22Rv1 (cell line): Measurements from ENCODE around the gene ABI3BP.

Experiments used
- ZFX ChIP-seq: fragments of 450-650 bp; IDR thresholded peaks from 2 replicates; pipeline ENCODE4 v1.6.1; 2017; ENCODE audit warnings: antibody characterized with exemption, borderline replicate concordance
- TF ChIP-seq, protein P1 (sequence below): fragments of 450-650 bp; IDR thresholded peaks from 2 replicates; pipeline ENCODE4 v1.5.1; 2017; ENCODE audit warnings: mild to moderate bottlenecking

DNA sequence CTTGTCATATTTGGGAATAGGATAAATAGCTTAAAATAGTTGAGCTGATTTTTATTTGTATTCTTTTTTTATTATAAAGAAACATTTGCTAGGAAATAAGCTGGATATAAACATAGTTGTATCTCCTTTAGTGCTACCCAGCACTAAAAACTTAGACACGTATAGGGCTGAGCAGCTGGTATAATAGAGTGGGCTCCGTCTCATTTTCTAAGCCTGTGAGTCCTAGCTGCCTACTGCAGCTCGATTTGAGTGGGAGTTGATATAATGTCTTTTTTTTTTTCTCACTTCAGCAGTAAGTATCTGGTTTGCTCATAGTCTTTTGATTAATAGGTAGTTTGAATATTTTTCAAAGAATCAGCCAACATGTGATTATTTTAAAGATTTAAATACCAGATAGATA is 249.7 kb downstream of the ABI3BP start:
- TF ChIP-seq, protein P1, sequence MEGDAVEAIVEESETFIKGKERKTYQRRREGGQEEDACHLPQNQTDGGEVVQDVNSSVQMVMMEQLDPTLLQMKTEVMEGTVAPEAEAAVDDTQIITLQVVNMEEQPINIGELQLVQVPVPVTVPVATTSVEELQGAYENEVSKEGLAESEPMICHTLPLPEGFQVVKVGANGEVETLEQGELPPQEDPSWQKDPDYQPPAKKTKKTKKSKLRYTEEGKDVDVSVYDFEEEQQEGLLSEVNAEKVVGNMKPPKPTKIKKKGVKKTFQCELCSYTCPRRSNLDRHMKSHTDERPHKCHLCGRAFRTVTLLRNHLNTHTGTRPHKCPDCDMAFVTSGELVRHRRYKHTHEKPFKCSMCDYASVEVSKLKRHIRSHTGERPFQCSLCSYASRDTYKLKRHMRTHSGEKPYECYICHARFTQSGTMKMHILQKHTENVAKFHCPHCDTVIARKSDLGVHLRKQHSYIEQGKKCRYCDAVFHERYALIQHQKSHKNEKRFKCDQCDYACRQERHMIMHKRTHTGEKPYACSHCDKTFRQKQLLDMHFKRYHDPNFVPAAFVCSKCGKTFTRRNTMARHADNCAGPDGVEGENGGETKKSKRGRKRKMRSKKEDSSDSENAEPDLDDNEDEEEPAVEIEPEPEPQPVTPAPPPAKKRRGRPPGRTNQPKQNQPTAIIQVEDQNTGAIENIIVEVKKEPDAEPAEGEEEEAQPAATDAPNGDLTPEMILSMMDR = no peak
- no peak for TF ChIP-seq ZFX
